Thyroid gland (tissue), 4 donors: ENCODE data around the gene SCFD2.

Experiments used
- CTCF ChIP-seq, 6 experiments: fragments of 200-600 bp in 3 of 6; fragments of 450-650 bp in 3 of 6; sonication (generic) in 3 of 6; IDR thresholded peaks; one replicate each; pipeline ENCODE4 v1.5.1; 2016 to 2019; ENCODE audit warnings: antibody characterized with exemption in 6 of 6, mild to moderate bottlenecking in 2 of 6, inconsistent platforms in 1 of 6, moderate library complexity in 1 of 6
- POLR2A ChIP-seq, 2 donors: fragments of 450-650 bp; IDR thresholded peaks; one replicate each; pipeline ENCODE4 v1.6.1; 2017; ENCODE audit warnings: antibody characterized with exemption in 2 of 2, mild to moderate bottlenecking in 2 of 2, moderate library complexity in 1 of 2

- no peak for TF ChIP-seq CTCF (IDR thresholded peaks at IDR 0.05)
- no peak for TF ChIP-seq POLR2A (IDR thresholded peaks at IDR 0.05)
Observed at GRCh38 chr4:53349091-53349491, 16.8 kb downstream of the SCFD2 start.
